ENCODE results near the gene ADGRA1. TPM values are rescaled to one million over a fixed set of nuclear protein-coding genes. Genes with fewer than 3 reads are reported as not detected.
"Not testable (repeated sequence)": the region's sequence is repeated elsewhere in the genome, so short reads cannot be mapped to it uniquely, and the experiment has no call there.

Gene ADGRA1
- total RNA-seq, 2 donors from 2014 or later, result 0.14 to 0.23 TPM

DNA sequence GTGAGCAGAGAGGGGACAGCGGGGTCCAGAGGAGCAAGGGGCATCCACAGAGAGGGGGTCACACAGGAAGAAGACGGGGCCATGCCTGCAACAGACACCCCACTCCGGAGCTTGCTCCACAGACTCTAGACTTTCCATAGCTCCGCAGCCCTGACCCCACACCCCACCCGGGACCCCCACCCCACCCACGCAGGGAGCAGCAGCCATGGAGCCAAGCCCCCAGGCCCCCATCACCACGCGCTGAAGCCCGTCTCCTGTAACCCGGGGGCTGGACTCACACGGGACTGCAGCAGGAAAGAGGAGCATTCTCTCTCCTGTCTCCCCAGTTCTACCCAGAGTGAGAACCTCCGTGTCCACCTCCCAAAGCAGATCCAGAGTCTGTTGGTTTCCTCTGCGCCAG, 38.8 kb upstream of the ADGRA1 start:
- TF ChIP-seq POLR2A (IDR thresholded peaks at IDR 0.05), result no peak
- TF ChIP-seq, protein P1, sequence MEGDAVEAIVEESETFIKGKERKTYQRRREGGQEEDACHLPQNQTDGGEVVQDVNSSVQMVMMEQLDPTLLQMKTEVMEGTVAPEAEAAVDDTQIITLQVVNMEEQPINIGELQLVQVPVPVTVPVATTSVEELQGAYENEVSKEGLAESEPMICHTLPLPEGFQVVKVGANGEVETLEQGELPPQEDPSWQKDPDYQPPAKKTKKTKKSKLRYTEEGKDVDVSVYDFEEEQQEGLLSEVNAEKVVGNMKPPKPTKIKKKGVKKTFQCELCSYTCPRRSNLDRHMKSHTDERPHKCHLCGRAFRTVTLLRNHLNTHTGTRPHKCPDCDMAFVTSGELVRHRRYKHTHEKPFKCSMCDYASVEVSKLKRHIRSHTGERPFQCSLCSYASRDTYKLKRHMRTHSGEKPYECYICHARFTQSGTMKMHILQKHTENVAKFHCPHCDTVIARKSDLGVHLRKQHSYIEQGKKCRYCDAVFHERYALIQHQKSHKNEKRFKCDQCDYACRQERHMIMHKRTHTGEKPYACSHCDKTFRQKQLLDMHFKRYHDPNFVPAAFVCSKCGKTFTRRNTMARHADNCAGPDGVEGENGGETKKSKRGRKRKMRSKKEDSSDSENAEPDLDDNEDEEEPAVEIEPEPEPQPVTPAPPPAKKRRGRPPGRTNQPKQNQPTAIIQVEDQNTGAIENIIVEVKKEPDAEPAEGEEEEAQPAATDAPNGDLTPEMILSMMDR (IDR thresholded peaks at IDR 0.05), result no peak
- no peak for TF ChIP-seq POLR2AphosphoS5 (IDR thresholded peaks at IDR 0.05)
- intact Hi-C loops (cut with DNase I), result no loop called here
- H3K27ac ChIP-seq, result no peak overlapping the region

DNA sequence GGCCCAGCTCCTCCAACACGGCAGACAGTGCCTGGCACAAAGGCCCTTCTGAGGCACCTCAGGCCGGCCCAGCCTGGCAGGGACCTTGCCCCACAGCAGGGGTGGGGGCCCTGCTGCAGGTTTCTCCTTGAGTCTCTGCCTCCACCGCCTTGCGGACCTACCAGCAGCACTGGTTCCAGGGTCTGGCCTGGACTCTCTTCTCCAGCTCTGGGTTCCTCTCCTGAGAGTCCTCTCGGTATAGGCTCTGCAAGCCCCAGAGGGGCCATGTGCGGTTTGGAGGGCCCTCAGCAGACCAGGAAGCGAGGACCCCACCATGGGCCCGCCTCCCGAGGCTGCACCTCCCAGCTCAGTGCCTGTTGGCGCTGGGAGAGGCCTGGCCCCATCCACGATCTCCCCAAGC, 38.1 kb upstream of the ADGRA1 start:
- WGBS, result 87% methylated on average over 11 of the region's 11 CpGs
- no peak for TF ChIP-seq POLR2A (IDR thresholded peaks at IDR 0.05)
- no peak for TF ChIP-seq POLR2AphosphoS5 (IDR thresholded peaks at IDR 0.05)
- TF ChIP-seq, protein P1 (IDR thresholded peaks at IDR 0.05), result no peak

More for the DNA sequence above, 38.8 kb upstream of the ADGRA1 start:
- WGBS, result 77% methylated on average over 13 of the region's 13 CpGs
- H3K4me1 ChIP-seq (replicated peaks), result no peaks in the 10 kb centered on the region
- DNase-seq (ENCODE audit: low spot score), result no peak
- H3K36me3 ChIP-seq, result no peaks in the 10 kb centered on the region
- no peak overlapping the region for H3K4me3 ChIP-seq
- H3K9me3 ChIP-seq, result no peaks in the 10 kb centered on the region
- H3K27me3 ChIP-seq (replicated peaks; ENCODE audit: insufficient read depth), result peaks cover 19% of the 10 kb centered on the region

DNA sequence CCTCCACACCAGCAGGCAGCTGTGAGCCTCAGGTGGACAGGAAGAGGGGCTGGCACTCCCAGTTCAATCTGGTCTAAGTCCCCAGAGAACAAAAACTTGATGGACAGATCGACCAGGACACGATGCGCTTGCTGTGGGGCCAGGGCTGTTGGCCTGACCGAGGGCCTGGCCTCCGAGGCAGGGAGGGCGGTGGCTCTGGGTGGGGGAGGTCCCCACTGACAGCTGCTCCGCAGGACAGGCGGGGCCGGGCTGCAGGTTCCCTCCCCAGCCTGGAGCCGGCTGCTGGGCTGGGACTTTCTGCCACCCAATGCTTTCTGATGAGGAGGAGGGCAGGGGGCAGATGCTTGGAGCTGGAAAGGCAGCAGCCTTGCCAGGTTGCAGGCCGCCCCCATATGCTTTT, 37.4 kb upstream of the ADGRA1 start:
- H3K27ac ChIP-seq, result no peak overlapping the region
- no peaks in the 10 kb centered on the region for H3K4me1 ChIP-seq (replicated peaks)
- no peak for DNase-seq (ENCODE audit: low spot score)
- H3K27me3 ChIP-seq (replicated peaks; ENCODE audit: insufficient read depth), result peaks cover 13% of the 10 kb centered on the region
- H3K36me3 ChIP-seq, result no peaks in the 10 kb centered on the region
- intact Hi-C loops (cut with DNase I), result no loop called here
- no peaks in the 10 kb centered on the region for H3K9me3 ChIP-seq
- TF ChIP-seq POLR2AphosphoS5 (IDR thresholded peaks at IDR 0.05) (no peak), POLR2A (IDR thresholded peaks at IDR 0.05) (no peak)
- TF ChIP-seq, protein P1 (IDR thresholded peaks at IDR 0.05), result no peak
- 50% methylated on average over 11 of the region's 11 CpGs for WGBS
- no peak overlapping the region for H3K4me3 ChIP-seq

More for the DNA sequence above, 38.1 kb upstream of the ADGRA1 start:
- Histone ChIP-seq H3K36me3 (no peaks in the 10 kb centered on the region), H3K4me3 (no peak overlapping the region), H3K9me3 (no peaks in the 10 kb centered on the region), H3K4me1 (replicated peaks) (no peaks in the 10 kb centered on the region), H3K27me3 (replicated peaks; ENCODE audit: insufficient read depth) (peaks cover 15% of the 10 kb centered on the region), H3K27ac (no peak overlapping the region)
- DNase-seq (ENCODE audit: low spot score), result no peak
- intact Hi-C loops (cut with DNase I), result no loop called here

DNA sequence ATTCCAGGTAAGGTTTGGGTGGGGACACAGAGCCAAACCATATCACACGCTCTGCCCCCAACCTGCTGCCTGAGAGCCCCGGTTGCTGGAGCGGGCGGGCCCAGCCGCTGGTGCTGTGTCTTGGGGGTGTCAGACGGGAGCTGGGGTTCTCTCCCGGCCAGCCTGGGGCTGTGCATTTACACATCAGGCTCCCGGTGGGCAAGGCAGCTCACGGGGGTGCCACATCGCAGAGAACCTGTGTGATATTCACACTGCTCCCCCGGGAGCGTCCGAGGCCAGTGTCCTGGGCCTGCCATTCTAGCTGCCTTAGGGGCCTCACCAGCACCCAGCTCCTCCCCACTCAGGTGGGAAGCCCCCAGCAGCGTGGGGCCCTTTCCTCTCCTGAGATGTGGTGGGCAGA, 35.6 kb upstream of the ADGRA1 start:
- H3K9me3 ChIP-seq, result no peaks in the 10 kb centered on the region
- H3K4me1 ChIP-seq (replicated peaks), result no peaks in the 10 kb centered on the region
- peaks cover 13% of the 10 kb centered on the region for H3K27me3 ChIP-seq (replicated peaks; ENCODE audit: insufficient read depth)
- H3K4me3 ChIP-seq, result no peak overlapping the region
- intact Hi-C loops (cut with DNase I), result no loop called here
- DNase-seq (ENCODE audit: low spot score), result no peak
- TF ChIP-seq POLR2A (IDR thresholded peaks at IDR 0.05) (no peak), POLR2AphosphoS5 (IDR thresholded peaks at IDR 0.05) (no peak)
- TF ChIP-seq, protein P1 (IDR thresholded peaks at IDR 0.05), result no peak
- H3K36me3 ChIP-seq, result no peaks in the 10 kb centered on the region
- H3K27ac ChIP-seq, result no peak overlapping the region
- WGBS, result 89% methylated on average over 11 of the region's 14 CpGs

DNA sequence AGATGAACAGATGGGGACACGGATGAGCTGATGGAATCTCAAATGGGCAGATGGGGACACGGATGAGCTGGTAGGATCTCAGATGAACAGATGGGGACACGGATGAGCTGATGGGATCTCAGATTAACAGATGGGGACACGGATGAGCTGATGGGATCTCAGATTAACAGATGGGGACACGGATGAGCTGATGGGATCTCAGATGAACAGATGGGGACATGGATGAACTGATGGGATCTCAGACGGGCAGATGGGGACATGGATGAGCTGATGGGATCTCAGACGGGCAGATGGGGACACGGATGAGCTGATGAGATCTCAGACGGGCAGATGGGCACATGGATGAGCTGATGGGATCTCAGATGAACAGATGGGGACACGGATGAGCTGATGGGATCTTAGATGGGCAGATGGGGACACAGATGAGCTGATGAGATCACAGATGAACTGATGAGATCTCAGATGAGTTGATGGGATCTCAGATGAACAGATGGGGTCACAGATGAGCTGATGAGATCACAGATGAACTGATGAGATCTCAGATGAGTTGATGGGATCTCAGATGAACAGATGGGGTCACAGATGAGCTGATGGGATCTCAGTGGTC, 34.1 kb upstream of the ADGRA1 start:
- DNase-seq (ENCODE audit: low spot score); H3K27ac ChIP-seq; H3K4me3 ChIP-seq; intact Hi-C loops (cut with DNase I); H3K4me1 ChIP-seq (replicated peaks); H3K9me3 ChIP-seq; H3K36me3 ChIP-seq; H3K27me3 ChIP-seq (replicated peaks; ENCODE audit: insufficient read depth): not testable (repeated sequence)
- 84% methylated on average over 10 of the region's 10 CpGs for WGBS

Measured in prostate gland (tissue), 2 donors.